ENCODE measurements around the gene KCNH1.

Gene KCNH1

DNA sequence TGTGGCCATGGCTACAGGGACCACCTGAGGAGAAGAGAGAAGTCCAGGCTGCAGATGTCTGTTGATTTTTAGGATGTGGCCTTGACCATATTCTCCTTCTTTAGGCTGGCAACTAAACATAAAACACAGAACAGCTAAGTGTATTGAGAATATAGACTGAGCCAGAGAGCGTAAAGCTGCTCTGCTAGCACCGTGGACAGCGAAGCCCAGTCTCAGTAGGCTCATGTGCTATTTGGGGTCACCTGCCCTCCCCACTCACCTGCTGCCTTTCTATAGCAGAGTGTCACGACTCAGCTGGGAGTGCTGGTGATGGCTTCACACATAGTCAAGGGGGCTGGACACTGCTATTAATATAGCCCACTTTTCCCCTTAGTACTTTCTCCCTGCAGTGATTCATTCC is 278.5 kb downstream of the KCNH1 start:
- no peak for DNase-seq

DNA sequence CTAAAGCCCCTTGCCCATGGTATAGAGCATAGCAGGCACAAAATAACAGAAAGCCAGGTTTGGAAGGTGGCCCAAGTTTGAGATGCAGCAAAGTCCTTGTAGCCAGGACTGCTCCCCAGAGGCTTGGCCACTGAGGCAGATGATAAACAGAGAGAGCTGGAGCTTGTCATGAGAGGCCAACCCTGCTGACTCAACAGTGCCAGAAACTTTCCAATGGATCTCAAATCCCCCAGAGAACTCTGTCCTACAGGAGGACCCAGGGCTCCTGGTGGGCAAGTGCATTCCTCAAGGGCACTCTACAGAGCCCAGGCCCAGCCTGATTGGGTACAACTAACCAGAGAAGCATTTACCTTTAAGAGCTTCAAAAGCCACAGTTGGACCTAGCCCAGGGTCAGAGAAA is 280.7 kb downstream of the KCNH1 start:
- DNase-seq = no peak

DNA sequence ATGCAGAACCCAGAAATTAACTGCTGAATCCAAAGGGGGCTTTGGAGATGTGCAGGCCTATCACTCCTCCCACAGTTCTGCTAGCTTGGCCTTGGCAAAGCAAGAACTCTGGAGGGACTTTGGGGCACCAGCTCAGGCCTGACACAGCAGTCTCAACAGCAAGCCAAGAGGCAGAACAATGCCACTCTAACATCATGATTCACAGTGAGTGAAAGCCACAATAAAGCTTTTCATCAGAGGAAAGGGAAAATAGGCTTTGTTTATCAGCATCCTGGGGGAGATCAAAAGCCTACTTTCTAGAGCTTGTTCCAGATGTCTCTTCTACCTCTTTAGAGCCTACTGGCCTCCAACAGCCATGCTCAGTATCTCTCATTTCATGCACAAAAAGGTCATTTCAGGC is 283.4 kb downstream of the KCNH1 start:
- DNase-seq = no peak

DNA sequence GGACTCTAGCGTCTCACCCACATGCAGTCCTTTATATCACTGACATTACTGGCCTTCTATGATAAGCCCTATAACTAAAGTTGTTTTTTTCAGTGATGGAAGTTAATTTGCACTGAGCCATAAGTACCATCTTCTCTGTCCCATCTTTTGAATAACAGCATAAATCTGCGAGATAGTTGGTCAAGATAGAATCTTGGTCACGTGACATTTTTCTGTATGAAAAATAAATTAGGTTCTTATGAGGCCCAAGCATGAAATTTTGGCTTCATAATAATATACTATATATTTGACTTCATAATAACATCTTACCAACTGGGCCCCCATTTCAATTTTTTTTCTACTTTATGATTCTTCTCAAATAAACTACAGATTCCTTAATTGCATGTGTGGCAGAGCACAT is 285.5 kb downstream of the KCNH1 start:
- DNase-seq = no peak

DNA sequence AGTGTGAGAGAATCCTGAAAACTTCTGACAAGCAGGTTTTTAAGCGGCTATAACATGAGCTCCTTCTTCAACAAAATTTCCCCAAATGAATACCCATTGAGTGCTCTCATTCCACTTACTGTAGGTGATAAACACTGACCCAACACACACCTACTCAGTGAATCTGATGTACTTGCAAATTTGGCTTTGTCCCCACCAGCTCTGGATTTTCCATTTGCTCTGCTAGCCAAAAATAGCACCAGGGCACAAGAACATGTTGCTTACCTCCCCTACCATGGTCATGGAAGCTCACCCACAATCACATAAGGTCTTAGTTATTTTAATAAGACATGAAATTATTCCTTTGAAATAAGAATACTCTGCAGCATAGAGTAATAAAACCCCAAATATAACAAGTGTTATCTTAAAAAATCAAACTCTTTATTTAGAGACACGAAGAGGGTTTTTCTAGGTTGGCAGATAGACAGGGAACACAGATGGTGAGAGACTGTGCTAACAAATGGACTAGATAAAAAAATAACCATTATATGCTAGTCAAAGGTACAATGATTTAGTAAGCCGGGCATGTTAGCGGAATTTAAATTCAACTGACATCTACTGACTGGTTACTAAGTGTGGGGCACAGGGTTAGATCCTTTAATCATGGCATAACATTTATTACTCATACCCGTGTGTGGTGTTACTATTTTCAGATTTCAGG is 291.9 kb downstream of the KCNH1 start:
- no peak for DNase-seq

DNA sequence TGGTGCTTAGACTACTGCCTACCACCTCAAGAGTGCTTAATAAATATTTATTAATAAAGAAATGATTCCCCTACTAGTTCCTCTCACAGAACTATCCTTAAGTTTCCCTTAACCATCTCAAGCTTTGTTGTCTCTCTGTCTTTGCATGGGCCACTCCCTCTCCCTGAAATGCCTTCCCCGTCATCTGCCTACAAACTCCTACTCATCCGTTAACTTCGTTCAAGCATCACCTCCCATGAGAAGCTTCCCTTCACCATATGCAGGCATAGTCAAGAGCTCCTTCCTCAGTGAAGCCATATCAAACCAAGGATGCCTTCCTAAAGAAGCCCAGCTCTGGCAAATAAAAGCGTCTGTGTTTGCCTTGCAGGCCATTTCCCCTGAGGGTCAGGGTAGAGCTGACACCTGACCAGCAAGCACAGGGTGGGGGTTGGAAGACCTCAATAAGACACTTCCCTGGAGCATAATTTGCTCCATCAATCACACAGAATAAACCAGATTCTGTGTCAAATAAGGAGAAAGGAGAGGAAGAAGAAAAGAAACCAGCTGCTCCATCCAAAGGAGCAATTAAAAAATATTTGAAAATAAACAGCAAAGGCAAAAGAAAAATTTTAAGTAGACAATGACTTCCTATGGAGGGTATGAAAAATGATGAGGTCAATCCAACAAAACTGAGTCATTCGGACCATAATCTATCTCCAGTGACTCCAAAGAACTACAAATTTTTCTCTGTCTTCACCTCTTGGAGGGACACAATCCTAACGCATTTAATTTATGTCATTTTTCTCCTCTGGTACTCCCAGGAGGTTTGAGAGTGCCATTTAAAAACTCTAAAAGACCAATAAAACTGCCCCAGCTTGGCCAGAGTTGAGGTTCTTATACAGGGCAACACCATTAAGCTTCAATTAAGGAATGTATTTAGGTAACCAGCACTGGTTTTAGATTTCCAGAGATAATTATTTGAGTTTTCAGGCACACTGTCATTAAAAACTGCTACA is 303.6 kb downstream of the KCNH1 start:
- no peak for DNase-seq

DNA sequence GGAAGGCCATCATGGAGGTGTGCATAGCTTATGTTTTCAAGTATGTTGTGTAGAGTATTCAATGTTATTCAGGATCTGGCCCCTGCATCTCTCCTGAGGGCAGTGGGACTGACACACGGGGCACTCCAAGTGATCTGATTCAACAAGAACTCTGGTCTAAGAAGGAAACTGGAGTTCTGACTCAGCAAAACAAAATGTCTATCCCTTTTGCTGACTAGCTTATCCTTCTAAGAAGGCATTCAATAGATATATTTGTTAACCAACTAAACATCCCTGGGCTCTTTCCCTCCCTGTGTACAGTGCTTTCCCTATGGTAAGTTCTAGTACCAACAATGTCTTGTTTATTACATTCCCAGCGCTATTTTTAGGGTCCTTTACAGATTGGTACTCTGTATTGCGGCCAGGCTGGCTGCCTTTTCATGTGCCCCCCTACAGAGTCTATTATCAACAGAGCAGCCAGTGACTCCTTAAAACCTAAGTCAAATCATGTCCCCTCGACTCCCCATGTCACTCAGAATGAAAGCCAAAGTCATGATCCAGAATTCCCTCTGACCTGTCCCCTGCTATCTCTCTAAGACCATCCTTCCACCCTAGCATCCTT is 304.9 kb downstream of the KCNH1 start:
- DNase-seq = no peak

DNA sequence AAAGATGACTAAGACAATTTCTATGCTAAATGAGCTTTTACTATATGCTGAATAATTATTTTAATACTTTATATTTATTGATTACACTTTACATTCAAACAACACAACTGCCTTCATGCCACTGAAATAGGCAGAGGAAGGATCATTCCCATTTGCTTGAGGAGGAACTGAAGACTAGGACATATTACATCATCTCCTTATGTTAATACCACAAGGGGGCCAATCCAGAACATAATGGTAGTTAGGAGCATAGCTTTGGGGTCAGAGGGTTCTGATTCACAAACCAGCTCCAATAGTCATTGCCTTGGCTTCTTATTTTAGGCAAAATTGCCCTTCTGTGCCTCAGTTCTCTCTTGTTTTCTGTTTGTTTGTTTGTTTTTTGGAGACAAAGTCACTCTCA is 306.5 kb downstream of the KCNH1 start:
- DNase-seq = no peak

DNA sequence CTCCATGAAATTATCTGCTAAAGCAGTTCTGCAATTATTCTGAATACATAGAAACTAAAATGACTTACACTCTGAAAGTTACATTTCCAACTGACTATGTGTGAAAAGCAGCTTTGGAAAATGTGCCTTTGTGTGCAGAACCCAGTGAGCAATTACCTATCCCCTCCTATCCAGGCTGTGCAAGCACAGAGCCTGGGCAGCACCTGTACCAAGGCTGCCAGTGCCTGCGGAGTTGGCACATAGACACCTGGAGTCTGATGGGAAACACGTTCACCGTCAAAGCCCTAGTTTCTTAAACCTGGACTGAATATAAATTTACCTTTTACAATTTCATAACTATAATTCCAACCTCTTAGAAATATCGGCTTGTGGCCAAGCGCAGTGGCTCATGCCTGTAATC is 307.3 kb downstream of the KCNH1 start:
- no peak for DNase-seq

DNA sequence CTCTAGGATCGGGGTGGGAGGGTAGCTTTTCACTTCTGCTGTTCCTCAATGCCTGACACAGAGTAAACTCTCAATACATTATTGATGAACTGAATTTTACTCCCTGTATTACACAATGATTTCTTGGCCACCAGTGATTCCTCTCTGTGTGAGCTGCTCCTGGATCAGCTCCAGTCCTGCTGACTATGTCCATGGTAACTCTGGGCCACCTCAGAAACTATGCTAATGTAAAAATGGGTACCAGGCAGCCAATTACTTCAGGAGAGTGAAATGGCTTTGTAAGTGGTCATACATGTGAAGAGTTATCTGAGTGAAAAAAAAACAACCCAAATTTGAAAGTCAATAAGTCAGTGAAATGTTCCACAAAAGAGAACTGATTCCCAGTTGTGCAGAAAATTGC is 311.0 kb downstream of the KCNH1 start:
- no peak for DNase-seq

DNA sequence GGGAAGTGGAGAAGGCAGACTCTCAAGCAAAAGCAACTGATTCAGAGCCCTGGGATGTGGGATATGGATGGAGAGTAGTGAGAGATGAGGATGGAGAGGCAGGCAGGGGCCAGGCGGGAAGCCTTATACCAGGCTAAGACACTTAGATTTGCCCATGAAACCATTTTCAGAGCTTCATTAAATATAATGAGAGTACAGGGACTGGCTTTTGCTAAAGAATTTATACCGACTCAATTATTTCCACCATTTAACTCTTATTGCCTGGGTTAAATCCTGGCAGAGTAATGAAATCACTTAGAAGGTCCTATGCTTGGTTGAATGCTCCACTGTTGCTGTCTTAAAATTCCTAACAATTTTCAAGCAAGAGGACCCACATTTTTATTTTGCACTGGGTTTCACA is 311.7 kb downstream of the KCNH1 start:
- no peak for DNase-seq

DNA sequence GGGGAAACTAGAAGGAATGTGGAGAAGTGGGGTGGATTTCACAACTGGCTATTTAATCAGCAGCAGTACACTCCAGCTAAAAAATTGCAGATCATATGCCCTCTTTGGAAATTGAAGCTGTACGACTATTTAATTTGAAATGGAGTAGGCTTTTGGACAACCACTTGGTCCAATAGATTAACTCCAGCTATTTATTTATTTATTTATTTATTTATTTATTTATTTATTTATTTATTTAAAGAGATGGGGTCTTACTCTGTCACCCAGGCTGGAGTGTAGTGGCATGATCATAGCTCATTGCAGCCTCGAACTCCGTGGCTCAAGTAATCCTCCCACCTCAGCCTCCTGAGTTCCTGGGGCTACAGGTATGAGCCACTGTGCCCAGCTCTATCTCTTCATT is 312.3 kb downstream of the KCNH1 start:
- no peak for DNase-seq

DNA sequence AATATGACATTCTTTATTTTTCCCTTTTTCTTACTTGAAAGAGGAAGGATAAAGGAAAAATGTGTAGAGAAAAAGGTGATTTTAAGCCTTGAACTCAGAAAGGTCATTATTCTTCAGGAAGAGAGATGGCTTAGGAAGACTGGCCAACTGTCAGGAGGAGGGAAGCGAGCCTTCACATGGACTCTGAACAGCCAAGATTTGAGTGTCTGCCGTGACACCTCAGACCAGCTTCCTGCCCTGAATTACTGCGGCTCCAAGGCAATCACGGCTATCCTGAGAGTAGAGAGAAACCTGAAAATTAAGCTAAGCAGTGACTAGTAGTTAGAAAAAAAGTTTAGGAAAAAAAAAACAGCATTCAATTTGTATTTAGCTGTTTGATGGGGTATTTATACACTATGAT is 314.7 kb downstream of the KCNH1 start:
- DNase-seq = no peak

DNA sequence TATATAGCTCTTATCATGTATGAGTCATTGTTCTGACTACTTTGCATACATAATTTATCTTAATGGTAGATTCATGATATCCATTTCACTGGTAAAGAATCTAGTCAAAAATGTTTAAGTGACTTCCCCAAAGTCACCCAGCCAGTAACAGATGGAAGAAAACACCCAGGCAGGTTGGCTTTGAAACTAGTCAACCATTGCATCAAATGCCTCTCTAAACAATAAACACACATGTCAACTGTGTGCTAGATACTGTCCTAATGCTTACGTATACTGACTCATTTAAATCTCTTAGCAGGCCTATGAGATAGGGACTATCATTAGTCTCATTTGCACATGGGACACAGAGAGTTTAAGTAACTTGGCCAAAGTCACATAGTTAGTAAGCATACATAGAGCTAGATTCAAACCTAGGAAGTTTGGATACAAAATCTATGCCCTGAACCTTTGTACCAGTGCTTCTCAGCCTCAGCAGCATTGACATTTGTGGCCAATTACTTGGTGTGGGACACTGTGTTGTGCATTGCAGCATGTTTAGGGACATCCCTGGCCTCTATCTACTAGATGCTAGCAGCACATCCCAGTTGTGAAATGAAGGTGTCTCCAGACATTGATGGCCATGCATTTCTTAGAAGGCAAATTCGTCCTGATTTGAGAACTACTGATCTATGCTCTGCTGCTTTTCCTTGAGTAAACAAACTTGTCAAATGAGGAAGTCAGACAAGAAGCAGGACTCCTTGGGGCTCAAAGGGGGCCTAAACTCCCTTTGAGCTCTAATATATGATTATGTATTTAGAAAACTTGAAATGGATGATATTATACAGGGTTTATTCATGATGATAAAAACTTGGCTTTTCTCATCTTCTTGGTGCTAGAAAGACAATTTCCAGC is 316.3 kb downstream of the KCNH1 start:
- DNase-seq = no peak

DNA sequence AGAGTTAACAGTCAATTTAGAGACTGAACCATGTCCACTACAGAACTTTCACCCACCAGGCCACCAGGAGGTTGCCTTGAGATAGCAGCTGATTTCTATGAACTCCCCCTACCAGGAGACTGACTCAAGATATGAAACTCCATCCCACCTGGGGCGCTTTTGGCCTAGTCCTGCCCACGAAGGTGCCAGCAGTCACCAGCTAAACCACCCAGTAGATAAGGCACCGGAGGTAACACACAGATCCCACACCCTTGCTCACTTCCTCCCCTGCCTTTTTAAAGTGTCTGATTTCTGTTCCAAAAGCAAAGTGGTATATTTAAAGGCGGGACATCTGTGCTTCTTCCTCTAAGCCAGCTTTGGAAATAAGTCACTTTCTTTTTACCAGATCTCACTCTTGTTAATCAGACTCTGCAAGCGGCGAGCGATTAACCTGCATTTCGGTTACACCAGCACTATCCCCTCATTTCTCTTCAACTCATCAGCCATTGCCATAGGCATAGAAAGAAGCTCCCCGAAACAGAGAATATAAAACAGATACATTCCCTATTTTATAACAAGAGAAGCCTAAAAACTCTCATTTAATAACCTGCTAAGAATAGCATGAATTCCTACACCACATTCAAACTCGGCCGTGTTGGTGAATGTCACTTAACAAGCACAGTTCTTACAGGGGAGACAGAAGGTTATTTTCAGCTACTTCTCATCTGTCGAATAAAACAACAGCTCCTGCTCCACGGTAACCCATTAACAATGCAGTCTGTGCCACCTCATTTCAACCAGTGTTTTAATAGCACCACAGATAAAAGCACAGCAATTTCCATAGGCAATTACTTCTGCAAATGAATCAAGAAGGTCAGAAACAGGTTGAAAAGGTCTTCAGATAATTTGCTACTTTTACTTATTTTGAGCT is 318.1 kb downstream of the KCNH1 start:
- DNase-seq = no peak

DNA sequence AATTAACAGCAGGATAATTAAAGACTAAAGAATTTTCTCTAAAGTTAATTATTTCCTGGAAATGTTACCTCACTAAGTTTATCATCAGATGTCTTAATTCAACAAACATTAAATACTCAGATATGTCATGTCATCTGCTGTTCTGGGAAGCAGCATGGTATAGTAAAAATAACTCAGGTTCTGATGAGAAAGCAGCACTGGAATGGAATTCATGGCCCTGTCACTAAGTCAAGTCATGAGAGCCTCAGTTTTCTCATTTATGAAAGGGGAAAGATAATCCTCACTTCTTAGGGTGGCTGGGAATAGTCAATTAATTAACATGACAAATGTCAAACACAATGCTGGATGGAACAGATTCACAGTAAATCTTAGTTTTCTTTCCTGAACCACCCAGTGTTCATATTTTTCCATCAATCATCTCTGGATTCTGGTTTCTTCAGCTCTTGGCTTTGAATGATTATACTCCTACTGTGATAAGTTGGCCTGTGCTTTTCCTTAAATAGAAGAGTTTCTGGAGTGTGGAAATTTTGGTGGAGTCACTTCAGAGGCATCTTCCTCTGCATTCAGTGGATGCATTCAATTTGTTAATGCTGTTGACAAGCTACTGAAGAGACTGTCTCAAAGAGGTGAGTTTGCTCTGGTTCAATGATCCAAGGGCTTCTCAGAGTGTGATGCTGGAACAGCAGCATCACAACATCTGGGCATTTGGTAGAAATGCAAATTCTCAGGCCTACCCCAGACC is 319.4 kb downstream of the KCNH1 start:
- DNase-seq = no peak

DNA sequence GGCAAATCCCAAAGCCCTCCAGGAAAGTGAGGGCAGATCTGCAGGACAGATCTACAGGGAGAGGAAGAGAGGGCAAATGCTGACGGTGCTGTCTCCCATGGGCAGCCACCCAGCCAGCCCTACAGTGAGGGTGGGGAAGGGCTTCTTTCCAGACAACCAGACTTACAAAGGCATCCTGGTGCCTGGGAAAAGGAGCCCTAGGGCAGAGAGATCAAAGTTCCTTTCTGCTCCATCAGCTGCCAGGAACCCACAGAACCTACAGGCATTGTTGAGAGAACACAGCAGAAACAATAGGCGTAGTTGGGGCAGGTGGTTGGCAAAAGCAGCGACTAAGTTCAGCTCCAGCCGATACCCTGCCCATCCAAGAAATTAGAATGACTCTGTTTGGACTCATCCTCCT is 332.4 kb downstream of the KCNH1 start:
- no peak for DNase-seq

DNA sequence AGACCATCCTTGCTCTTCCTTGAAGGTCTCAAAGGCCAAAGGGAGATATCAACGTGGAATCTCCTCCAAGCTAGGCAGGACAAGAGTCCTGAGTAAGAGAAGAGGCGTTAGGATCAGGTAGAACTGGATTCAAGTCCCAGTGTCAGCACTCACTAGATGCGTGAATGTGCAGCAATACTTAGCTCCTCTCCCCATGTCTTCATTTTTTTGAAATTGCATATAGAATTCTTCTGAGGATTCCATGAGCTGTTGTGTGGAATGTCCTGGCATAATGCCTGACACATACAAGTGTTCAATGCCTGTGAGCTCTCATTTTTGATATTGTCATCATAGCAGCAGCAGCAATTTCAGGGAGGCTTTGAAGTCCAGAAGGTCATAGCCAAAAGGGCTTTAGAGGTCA is 333.2 kb downstream of the KCNH1 start:
- DNase-seq = no peak

DNA sequence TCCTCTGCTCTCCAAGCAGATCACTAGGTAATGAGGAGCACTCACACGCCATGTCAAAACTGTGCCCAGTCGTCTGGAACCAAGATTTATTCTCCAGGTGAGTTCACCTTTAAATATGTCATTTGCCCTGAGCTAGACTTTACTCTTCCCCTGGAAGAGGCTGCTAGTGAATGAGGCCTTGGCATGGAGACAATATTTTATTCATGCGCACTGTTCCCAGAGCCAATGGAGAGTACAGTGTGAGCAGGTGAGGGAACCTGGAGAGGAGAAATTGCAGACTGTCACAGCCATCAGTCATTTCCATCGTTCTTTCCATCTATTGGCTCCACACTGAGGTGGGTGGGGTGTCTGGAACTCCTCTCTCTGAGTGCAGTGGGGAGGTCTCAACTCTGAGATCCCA is 333.6 kb downstream of the KCNH1 start:
- no peak for DNase-seq

DNA sequence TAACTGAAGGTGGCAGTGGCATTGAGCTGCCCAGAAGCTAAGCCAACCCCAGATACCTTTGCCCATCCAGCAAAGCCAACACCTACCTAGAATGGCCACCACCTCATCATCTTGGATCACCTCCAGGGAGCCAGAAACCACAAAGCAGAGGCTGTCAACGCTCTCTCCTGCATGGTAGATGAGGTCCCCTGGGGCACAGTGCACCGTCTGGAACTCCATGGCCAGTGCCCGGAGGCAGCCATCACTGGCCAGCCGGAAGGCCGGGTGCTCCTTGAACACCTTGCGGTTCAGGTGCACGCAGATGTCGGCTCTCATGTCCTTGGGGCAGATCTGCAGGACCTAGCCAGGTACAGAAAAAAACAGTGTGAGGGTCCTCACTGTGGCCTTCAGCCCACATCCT is 336.5 kb downstream of the KCNH1 start:
- DNase-seq = no peak

DNA sequence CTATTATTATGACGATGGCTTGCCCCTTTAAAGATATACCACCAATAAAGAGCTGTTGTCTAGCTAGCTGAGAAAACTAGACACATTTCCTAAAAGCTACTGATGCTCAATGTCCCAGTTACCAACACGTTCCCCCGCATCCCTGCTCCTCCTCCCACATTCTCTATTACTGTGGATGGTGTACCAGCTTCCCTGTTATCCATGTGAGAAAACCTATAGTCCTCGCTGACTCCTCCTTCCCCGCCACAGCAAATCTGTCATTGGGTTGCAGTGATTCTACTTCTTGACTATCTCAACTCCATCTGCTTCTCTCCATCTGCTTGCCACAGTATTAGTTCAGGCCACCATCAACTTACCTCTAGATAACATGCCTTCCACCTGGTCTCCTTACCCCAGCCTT is 337.5 kb downstream of the KCNH1 start:
- no peak for DNase-seq

Data from NK-92 treated with Interleukin-12 subunit alpha and Interleukin-12 subunit beta, amount 100 ng/mL, for 24 hours (cell line).